AG04450 (cell line): ENCODE measurements around the gene UBALD1. TPM values are rescaled to one million over a fixed set of nuclear protein-coding genes. Genes with fewer than 3 reads are reported as not detected.

ENCODE experiments used
- CTCF ChIA-PET: fragments of 300-600, 350-600 bp; formaldehyde crosslinking; extraction: SDS; loops from one replicate; lab custom pipeline; 2022; ENCODE audit warnings: antibody characterized with exemption, inconsistent platforms; lab: Charles Lee
- POLR2A ChIA-PET: fragments of 350-600 bp; formaldehyde crosslinking; extraction: SDS; loops from one replicate; lab custom pipeline; 2021; ENCODE audit warnings: antibody characterized with exemption, inconsistent platforms; lab: Yijun Ruan, JAX
- DNase-seq: peaks from one replicate; pipeline ENCODE4 v3.0.0-alpha.2; 2011; ENCODE audit warnings: low read depth, low spot score
- H3K27ac ChIP-seq: one replicate; pipeline ENCODE4 v1.5.1; 2012; ENCODE audit warnings: low read depth, low read length, control low read depth
- H3K27me3 ChIP-seq: one replicate; pipeline ENCODE4 v1.6.0; 2012; ENCODE audit warnings: low read length; ENCODE audit not compliant: control insufficient read depth, insufficient read depth
- H3K4me3 ChIP-seq: 2 replicates; pipeline ENCODE4 v1.5.1; 2011; ENCODE audit warnings: mild to moderate bottlenecking, low read depth, low read length, control low read depth
- H3K9me3 ChIP-seq: 2 replicates; pipeline ENCODE4 v1.5.1; 2012; ENCODE audit warnings: low read length; ENCODE audit not compliant: control insufficient read depth, insufficient read depth
- CTCF ChIP-seq: IDR thresholded peaks from 2 replicates; pipeline ENCODE4 v1.5.1; 2011; ENCODE audit warnings: low read depth, low read length, control low read depth, inconsistent platforms
- polyA plus RNA-seq: library from polyadenylated mRNA; depleted of rRNA; stranded (reverse); fragments of >200 nt; gene quantifications from 2 replicates; pipeline ENCODE4 v1.2.3, GENCODE V29; 2011

The UBALD1 gene
- polyA plus RNA-seq, 1 experiment, result 4.1 TPM

DNA sequence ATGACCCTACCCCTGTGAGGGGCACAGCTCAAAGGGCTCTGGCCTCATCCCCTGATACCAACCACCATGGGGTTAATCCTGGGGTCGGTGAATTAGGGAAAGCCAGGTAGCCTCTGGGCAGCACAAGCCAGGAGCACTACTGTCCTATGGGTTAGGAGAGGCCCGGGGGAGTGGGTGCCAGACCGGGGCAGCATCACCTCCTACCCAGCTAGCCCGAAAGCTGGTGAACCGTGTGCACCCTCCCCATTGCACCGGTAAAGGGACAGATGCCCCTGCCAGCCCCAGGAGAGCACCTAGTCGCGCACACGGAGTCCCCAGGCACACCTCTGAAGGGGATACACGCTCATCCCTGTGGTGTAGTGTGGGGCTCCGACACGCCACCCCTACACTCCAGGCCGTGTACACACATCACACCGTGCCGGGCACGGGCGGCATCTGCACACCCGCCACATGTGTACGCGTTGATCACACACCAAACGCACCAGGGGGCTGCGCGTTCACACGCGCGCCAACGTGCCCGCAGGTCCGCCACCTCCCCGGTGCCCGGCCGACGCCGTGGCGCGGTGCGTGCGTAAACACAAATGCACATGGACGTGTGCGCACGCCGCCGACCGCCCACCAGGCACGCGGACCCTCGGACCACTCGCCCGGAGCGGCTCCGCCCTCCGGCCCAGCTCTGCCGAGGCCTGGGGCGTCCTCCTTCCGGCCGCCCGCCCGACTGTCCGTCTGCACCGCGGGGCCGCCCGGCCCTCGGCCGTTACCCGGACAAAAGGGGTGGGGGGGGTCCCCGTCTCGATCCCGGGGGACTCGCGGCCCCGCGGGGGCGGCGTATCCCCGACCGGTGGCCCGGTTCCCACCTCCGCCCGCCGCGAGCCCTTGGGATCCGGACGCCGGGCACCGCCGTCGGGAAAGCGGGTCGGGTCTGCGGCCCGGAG is 785 bp downstream of the UBALD1 start:
- Histone ChIP-seq H3K4me3 (peak overlapping the region; percentile 84), H3K9me3 (peaks cover 9% of the 10 kb centered on the region; the same call in 1 of the 2 replicates), H3K27ac (no peak overlapping the region), H3K27me3 (no peaks in the 10 kb centered on the region)
- CTCF ChIA-PET, result interaction anchor here (0.6 to 1.1 kb wide), 2 partner anchors 9 to 134 kb away, joined by 3 to 4 read pairs; no protein-coding TSS in a partner anchor
- no peak for DNase-seq
- POLR2A ChIA-PET, result interaction anchor here (0.9 kb wide), 1 partner anchor 65 kb away, joined by 3 read pairs; no protein-coding TSS in a partner anchor
- no peak for TF ChIP-seq CTCF

GRCh38 chr16:4612977-4613635 is 1.6 kb downstream of the UBALD1 start:
- Histone ChIP-seq H3K9me3 (peaks cover 9% of the 10 kb centered on the region; the same call in 1 of the 2 replicates), H3K27me3 (no peaks in the 10 kb centered on the region), H3K4me3 (peak overlapping the region; percentile 84), H3K27ac (no peak overlapping the region)
- POLR2A ChIA-PET, result no interaction called here
- CTCF ChIA-PET, result interaction anchor here (0.6 to 1.1 kb wide), 2 partner anchors 10 to 133 kb away, joined by 3 to 4 read pairs; no protein-coding TSS in a partner anchor
- DNase-seq, result no peak
- TF ChIP-seq CTCF, result no peak

GRCh38 chr16:4612474-4612931 is 2.2 kb downstream of the UBALD1 start:
- POLR2A ChIA-PET, result no interaction called here
- H3K27ac ChIP-seq, result no peak overlapping the region
- CTCF ChIA-PET, result interaction anchor here (0.6 kb wide), 1 partner anchor 14 kb away, joined by 3 read pairs; no protein-coding TSS in a partner anchor
- peak; percentile 33; the same call in 1 of the 2 replicates for TF ChIP-seq CTCF
- no peak for DNase-seq
- H3K4me3 ChIP-seq, result peak overlapping the region; percentile 84; the same call in 1 of the 2 replicates
- peaks cover 9% of the 10 kb centered on the region; the same call in 1 of the 2 replicates for H3K9me3 ChIP-seq
- no peaks in the 10 kb centered on the region for H3K27me3 ChIP-seq

- TF ChIP-seq CTCF, result no peak
- Histone ChIP-seq H3K4me3 (no peak overlapping the region), H3K27ac (no peak overlapping the region), H3K27me3 (no peaks in the 10 kb centered on the region), H3K9me3 (peaks cover 9% of the 10 kb centered on the region; the same call in 1 of the 2 replicates)
- ChIA-PET CTCF (interaction anchor here (0.6 kb wide), 1 partner anchor 13 kb away, joined by 3 read pairs; no protein-coding TSS in a partner anchor), POLR2A (no interaction called here)
- DNase-seq, result no peak
These were observed 3.2 kb downstream of the UBALD1 start for GRCh38 chr16:4611337-4612021.
